ENCODE results near the gene DNAJC27.

DNAJC27 gene

GRCh38 chr2:24959761-24960160 is 12.0 kb downstream of the DNAJC27 start:
- Histone ChIP-seq H3K4me1 (no peaks in the 10 kb centered on the region), H3K36me3 (peaks cover 32% of the 10 kb centered on the region), H3K9me3 (no peaks in the 10 kb centered on the region), H3K27me3 (no peaks in the 10 kb centered on the region), H3K4me3 (ENCODE audit: low read depth, low read length) (no peak overlapping the region)
- no peak for DNase-seq
- TF ChIP-seq, protein P1, sequence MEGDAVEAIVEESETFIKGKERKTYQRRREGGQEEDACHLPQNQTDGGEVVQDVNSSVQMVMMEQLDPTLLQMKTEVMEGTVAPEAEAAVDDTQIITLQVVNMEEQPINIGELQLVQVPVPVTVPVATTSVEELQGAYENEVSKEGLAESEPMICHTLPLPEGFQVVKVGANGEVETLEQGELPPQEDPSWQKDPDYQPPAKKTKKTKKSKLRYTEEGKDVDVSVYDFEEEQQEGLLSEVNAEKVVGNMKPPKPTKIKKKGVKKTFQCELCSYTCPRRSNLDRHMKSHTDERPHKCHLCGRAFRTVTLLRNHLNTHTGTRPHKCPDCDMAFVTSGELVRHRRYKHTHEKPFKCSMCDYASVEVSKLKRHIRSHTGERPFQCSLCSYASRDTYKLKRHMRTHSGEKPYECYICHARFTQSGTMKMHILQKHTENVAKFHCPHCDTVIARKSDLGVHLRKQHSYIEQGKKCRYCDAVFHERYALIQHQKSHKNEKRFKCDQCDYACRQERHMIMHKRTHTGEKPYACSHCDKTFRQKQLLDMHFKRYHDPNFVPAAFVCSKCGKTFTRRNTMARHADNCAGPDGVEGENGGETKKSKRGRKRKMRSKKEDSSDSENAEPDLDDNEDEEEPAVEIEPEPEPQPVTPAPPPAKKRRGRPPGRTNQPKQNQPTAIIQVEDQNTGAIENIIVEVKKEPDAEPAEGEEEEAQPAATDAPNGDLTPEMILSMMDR (IDR thresholded peaks at IDR 0.05; ENCODE audit: low read depth, low read length): no peak

GRCh38 chr2:24958411-24958935 is 13.3 kb downstream of the DNAJC27 start:
- Histone ChIP-seq H3K36me3 (peaks cover 28% of the 10 kb centered on the region), H3K27me3 (no peaks in the 10 kb centered on the region), H3K4me3 (ENCODE audit: low read depth, low read length) (no peak overlapping the region), H3K9me3 (no peaks in the 10 kb centered on the region), H3K4me1 (no peaks in the 10 kb centered on the region)
- TF ChIP-seq, protein P1 (IDR thresholded peaks at IDR 0.05; ENCODE audit: low read depth, low read length): no peak
- no peak for DNase-seq

DNA sequence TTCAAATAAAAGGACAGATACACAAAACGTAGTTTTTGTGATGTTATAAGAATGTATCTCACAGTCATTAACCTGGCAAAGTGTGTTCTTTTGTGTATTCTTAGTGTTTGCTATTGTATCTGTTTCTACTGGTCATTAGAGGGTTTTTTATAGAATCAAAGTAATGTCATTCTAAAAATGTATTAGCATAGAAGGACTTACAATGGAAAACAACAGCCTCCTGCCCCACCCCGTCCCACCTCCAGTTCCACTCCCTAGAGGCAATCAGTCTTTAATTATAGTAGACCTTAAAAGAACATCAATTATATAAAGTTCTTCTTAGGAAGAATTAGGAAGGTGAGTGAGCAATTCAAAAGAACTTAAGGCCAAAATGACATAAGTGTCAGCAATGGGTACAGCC is 13.8 kb downstream of the DNAJC27 start:
- Histone ChIP-seq H3K4me1 (no peaks in the 10 kb centered on the region), H3K36me3 (peaks cover 28% of the 10 kb centered on the region), H3K27me3 (no peaks in the 10 kb centered on the region), H3K9me3 (no peaks in the 10 kb centered on the region), H3K4me3 (ENCODE audit: low read depth, low read length) (no peak overlapping the region)
- TF ChIP-seq, protein P1 (IDR thresholded peaks at IDR 0.05; ENCODE audit: low read depth, low read length): no peak
- no peak for DNase-seq

DNA sequence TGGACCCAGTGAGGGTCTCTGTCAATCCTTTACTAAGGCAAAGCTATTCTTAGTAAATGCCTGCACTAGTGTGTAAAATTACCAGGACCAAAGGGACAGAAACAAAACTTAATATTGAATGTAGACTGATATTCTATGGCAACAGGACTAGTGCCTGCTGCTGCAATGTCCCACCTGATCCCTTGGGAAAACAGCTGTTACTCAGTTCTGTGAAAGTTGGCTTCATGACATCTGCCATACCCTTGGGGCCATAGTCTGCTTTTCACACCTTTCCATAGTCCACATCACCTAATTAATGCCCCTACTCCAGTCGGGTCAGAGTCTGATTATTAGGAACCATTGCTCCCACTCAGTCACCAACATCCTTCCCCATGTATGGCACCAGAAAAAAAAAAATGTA is 14.5 kb downstream of the DNAJC27 start:
- no peak for DNase-seq
- Histone ChIP-seq H3K9me3 (no peaks in the 10 kb centered on the region), H3K4me1 (no peaks in the 10 kb centered on the region), H3K4me3 (ENCODE audit: low read depth, low read length) (no peak overlapping the region), H3K27me3 (no peaks in the 10 kb centered on the region), H3K36me3 (peaks cover 30% of the 10 kb centered on the region)
- TF ChIP-seq, protein P1 (IDR thresholded peaks at IDR 0.05; ENCODE audit: low read depth, low read length): no peak

- TF ChIP-seq, protein P1 (IDR thresholded peaks at IDR 0.05; ENCODE audit: low read depth, low read length): no peak
- Histone ChIP-seq H3K27me3 (no peaks in the 10 kb centered on the region), H3K4me1 (no peaks in the 10 kb centered on the region), H3K4me3 (ENCODE audit: low read depth, low read length) (no peak overlapping the region), H3K36me3 (peaks cover 33% of the 10 kb centered on the region), H3K9me3 (no peaks in the 10 kb centered on the region)
- DNase-seq: no peak
Observed at GRCh38 chr2:24955921-24956320, 15.8 kb downstream of the DNAJC27 start.

DNA sequence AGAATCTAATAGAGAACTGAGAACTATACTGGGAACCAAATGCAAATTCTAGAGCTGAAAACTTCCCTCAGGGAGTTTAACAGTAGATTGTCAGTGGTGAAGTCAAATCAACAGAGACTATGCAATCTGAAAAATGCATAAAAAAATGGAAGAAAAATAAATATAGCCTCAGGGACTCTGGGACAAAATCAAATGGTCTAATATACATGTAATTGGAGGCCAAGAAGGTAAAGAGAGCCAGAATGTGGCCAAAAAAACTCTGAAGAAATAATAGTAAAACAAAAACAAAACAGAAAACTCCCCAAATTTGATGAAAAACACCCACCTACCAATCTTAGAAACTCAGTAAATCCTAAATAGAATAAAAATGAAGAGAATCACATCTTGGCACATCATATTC is 16.5 kb downstream of the DNAJC27 start:
- TF ChIP-seq, protein P1 (IDR thresholded peaks at IDR 0.05; ENCODE audit: low read depth, low read length): no peak

More for the DNA sequence above, 16.5 kb downstream of the DNAJC27 start:
- DNase-seq: no peak
- no peaks in the 10 kb centered on the region for H3K4me1 ChIP-seq
- no peaks in the 10 kb centered on the region for H3K9me3 ChIP-seq
- peaks cover 33% of the 10 kb centered on the region for H3K36me3 ChIP-seq
- H3K4me3 ChIP-seq (ENCODE audit: low read depth, low read length): no peak overlapping the region
- no peaks in the 10 kb centered on the region for H3K27me3 ChIP-seq
